H7 (cell line): ENCODE data around the gene XG. TPM values are rescaled to one million over a fixed set of nuclear protein-coding genes. Genes with fewer than 3 reads are reported as not detected.
"Not testable (repeated sequence)": the region's sequence is repeated elsewhere in the genome, so short reads cannot be mapped to it uniquely, and the experiment has no call there.

ENCODE experiments used
- DNase-seq: peaks from one replicate; pipeline ENCODE4 v3.0.0; 2012
- H3K27me3 ChIP-seq: 2 replicates; pipeline ENCODE4 v1.6.0; 2011; ENCODE audit warnings: mild to moderate bottlenecking, low read length; ENCODE audit not compliant: control insufficient read depth, insufficient read depth
- H3K36me3 ChIP-seq: replicated peaks from 2 replicates; pipeline ENCODE4 v1.5.1; 2011; ENCODE audit warnings: low read length; ENCODE audit not compliant: control insufficient read depth, insufficient read depth
- H3K4me3 ChIP-seq: 2 replicates; pipeline ENCODE4 v1.5.1; 2011; ENCODE audit warnings: low read depth, mild to moderate bottlenecking, control low read depth, low read length, moderate library complexity; ENCODE audit not compliant: insufficient read depth
- total RNA-seq: library from RNA; depleted of rRNA; stranded (reverse); fragments of >200 nt; shearing (Covaris generic); gene quantifications from 2 replicates; pipeline ENCODE4 v1.2.3, GENCODE V29; 2014

Gene XG
- total RNA-seq, 1 experiment from 2014 or later, result 0.17 TPM

DNA sequence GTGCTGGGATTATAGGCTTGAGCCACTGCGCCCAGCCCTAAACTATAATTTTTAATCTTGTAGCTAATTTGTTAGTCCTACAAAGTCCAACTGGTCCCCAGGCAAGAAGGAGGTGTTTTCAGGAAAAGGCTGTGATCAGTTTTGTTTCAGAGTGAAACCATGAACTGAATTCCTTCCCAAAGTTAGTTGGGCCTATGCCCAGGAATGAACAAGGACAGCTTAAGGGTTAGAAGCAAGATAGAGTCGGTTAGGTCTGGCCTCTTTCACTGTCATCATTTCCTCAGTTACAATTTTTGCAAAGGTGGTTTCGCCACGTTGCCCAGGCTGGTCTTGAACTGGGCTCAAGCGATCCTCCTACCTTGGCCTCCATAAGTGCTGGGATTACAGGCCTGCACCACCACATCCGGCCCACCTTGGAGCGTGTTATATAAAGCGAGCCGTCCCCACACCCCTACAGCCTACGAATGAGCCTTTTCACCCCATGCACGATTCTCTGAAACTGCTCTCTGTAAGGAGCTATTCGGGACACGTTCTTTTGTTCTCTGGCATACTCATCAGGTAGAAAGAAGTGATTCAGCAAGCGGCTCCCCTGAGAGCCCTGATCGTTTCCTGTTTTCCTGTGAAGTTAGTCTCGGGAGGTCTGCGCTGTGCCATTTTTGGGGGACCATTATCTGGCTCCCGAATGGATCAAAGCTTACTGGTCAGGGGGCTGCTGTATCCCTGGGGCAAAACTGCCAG, 52.4 kb downstream of the XG start:
- H3K27me3 ChIP-seq, DNase-seq, H3K36me3 ChIP-seq, H3K4me3 ChIP-seq: not testable (repeated sequence)

- H3K4me3 ChIP-seq, H3K27me3 ChIP-seq, DNase-seq, H3K36me3 ChIP-seq: not testable (repeated sequence)
These were observed 53.0 kb downstream of the XG start for GRCh38 chrX:2804858-2805257.

DNA sequence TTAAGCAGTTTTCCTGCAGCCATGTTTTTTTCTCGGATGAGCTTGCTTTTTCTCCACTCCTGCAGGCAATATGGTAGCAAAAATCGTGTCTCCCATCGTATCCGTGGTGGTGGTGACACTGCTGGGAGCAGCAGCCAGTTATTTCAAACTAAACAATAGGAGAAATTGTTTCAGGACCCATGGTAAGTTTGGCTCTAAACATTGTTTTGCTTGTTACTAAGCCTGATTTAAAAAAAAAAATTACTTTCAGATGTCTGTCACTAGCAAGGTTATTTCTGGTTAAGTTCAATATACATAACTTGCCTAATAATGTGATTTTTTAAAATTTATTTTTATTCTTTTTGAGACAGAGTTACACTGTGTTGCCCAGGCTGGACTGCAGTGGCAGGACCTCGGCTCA, 59.4 kb downstream of the XG start:
- Histone ChIP-seq H3K27me3 (no peaks in the 10 kb centered on the region), H3K4me3 (no peak overlapping the region), H3K36me3 (no peaks in the 10 kb centered on the region; the same call in 1 of the 2 replicates)
- no peak for DNase-seq

DNA sequence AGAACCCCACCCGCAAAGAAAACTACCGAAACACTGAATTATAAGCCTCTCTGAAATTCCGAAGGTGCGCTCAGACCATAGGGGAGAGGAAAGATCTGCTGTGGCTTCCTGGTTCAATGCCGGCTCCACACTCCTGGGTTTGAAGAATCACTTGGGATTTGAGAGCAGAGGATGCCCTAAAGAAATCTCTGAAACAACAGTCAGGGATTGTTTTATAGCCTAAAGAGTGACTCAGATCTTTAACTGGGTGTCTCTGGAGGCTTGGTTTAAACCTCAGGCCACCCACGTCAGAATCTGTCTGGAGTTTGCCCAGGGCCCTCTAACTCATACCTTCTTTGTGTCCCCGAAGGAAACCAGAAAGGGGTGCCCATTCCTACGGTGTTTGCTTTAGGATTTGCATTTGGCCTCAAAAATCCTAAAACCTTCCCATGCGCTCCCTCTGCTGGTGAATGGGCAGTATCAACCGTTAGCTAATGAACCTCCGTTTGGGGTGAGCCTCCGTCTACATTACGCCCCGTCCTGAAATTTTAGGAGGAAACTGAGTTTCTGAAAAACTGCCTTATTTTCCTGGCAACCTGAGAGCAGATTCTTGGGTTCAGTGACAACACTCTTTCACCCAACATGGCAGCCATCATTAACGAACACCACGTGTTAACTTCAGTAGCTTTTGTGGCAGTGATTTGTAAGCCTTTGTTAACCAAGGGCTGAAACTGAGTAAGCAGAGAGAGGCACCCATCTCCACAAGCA, 60.5 kb downstream of the XG start:
- H3K4me3 ChIP-seq, DNase-seq, H3K27me3 ChIP-seq, H3K36me3 ChIP-seq: not testable (repeated sequence)

- Histone ChIP-seq H3K27me3 (no peaks in the 10 kb centered on the region), H3K36me3 (no peaks in the 10 kb centered on the region), H3K4me3 (no peak overlapping the region)
- DNase-seq, result no peak
These were observed 65.2 kb downstream of the XG start for GRCh38 chrX:2817036-2817435.

GRCh38 chrX:2819345-2820135, 67.7 kb downstream of the XG start:
- DNase-seq, result no peak
- Histone ChIP-seq H3K36me3 (no peaks in the 10 kb centered on the region), H3K4me3 (no peak overlapping the region), H3K27me3 (no peaks in the 10 kb centered on the region)

GRCh38 chrX:2820136-2820771, 68.4 kb downstream of the XG start:
- Histone ChIP-seq H3K4me3 (no peak overlapping the region), H3K36me3 (no peaks in the 10 kb centered on the region), H3K27me3 (no peaks in the 10 kb centered on the region)
- DNase-seq, result no peak

DNA sequence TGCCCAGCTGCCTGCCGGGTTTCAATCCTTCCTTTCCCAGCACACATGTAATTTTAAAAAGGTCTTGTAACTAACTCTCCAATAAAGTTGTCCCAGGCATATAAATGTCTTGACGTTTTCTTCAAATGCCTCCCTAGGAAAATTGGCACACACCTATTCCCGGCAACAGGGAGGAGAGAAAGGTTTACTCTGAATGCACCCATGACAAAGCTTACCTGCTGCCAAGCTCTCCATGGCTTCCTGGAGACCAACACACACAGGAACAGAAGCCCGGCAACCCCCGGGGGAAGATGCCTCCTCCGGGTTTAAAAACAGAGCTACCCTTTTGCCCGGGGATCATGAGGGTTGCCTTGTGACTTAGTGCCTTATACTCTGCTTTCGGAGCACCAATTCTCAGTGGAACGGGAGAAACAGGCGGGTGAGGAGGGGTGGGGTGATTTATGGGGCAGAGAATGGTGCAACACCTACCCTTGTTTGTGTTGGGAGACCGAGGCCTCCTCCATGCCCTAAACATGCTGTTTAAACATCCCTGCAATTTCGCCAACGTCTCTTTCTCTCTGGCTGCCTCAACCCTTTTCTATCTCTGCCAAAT, 72.1 kb downstream of the XG start:
- Histone ChIP-seq H3K36me3 (no peaks in the 10 kb centered on the region), H3K27me3 (no peaks in the 10 kb centered on the region), H3K4me3 (no peak overlapping the region)
- DNase-seq, result no peak

DNA sequence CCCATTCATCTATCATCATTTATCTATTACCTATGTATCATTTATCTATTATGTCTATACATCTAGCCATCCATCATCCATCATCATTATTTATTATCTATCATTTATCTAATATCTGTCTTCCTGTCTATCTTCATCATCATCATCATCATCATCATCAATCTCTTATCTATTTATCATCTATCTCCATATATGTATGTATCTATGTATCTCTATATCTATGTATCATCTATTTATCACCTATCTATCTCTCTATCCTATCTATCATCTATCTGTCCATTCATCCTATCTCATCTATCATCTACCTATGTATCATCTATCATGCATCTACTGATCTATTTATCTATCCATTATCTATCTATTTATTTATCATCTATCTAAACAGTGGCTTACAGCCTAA, 73.0 kb downstream of the XG start:
- no peak for DNase-seq
- Histone ChIP-seq H3K36me3 (no peaks in the 10 kb centered on the region), H3K27me3 (no peaks in the 10 kb centered on the region), H3K4me3 (no peak overlapping the region)

DNA sequence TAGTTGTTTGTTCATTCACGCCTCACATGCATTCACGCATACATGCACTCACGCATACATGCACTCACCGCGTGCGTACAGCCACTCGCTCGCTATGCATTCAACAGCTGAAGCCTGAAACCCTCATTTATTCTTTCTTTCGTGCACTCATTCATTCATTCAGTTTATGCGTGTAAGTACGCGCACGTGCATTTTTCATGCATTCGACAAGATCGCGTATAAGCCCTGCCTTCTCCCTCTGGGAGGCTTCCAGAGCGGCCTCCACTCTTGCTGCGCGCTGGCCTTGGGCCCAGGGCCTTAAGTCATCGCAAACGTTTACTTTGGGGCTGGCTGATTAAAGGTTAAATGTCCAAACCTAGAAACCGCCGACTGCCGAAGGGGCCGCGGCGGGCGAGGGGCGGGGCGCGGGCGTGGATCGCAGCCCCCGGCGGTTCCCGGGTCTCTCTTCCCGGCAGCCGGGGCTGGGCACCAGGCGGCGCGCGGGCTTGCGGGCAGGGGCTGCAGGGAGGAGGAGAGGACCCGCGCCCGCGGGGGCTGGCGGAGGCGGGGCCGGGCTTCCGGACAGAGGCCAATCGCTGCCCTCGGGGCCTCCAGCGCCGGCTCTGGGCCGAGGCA, 76.6 kb downstream of the XG start, which contains the start of gene GYG2:
Gene GYG2 (plus strand): TSS at position 587 of the 615 bp plus-strand sequence. CDS start 1,259 bp downstream, outside the sequence.
- Histone ChIP-seq H3K36me3 (no peaks in the 10 kb centered on the region), H3K27me3 (no peaks in the 10 kb centered on the region), H3K4me3 (peak within 1 kb of the TSS; percentile 72)
- peak; percentile 92 for DNase-seq

GRCh38 chrX:2828959-2829411, 77.1 kb downstream of the XG start:
- DNase-seq, result peak; percentile 89
- Histone ChIP-seq H3K4me3 (peak overlapping the region; percentile 72), H3K36me3 (no peaks in the 10 kb centered on the region), H3K27me3 (no peaks in the 10 kb centered on the region)

DNA sequence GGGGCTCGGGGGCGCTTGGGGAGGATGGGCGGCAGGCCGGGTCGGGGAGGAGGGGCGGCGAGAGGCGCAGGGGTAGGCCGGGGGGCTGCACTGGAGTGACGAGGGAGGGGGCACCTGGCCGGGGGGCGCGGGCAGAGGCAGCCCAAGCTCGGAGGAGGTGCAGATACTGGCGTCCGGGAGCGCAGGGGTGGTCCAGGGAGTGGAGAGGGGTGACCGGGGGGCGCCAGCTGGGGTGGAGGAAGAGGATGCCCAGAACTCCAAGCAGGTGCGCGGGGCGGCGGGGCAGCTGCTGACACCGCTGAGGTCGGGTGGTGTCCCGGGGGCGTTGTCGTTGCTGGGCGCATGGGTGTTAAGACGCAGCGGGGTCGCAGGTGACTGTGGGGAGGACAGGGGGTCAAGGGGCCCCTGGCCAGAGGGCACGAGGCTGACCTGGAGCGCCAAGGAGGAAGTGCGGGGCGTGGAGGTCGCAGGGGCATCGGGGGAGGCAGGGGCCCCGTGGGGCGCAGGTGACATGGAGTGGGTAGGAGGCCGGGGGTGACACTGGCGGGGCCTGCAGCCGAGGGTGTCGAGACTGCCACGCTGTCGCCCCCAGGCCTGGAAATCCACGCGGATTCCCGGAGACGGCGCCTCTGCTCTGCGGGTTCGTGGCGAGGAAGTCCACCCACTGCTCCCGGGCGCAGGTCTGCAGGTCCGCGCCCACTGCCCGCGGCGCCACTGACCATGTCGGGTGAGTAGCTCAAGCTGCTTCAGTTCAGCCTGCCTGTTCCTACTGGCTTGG, 77.8 kb downstream of the XG start:
- peaks cover 3% of the 10 kb centered on the region for H3K36me3 ChIP-seq
- no peaks in the 10 kb centered on the region for H3K27me3 ChIP-seq
- DNase-seq, result peak; percentile 42
- peak overlapping the region; percentile 72 for H3K4me3 ChIP-seq
